DMS 273 treated with DMSO at 0.1 percent for 48 hours (cell line): ENCODE data around the gene SLC6A19.

Experiments
- DNase-seq: peaks from one replicate; lab custom pipeline; 2025; lab: John Stamatoyannopoulos, UW

SLC6A19 gene

GRCh38 chr5:1166370-1166769, 35.0 kb upstream of the SLC6A19 start:
- no peak for DNase-seq

DNA sequence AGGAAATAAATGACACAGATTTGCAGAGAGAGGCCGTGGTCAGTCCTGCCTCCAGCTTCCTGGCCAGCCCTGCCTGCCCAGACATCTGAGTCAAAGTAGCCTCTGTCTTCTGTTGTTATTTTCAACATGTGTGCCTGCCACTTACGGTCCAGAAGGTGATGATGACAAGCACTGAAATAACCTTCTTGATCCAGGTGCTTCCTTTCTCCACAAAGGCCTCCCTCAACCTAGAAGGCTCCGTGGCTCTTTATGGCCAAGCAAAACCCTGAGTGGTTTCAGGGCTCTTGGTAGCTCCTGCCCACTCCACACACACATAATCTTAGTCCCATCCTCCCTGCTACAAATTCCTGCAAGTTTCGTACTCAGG, 34.1 kb upstream of the SLC6A19 start:
- DNase-seq: no peak

GRCh38 chr5:1167728-1168709, 33.4 kb upstream of the SLC6A19 start:
- DNase-seq: peak; percentile 34

- DNase-seq: no peak
Observed at GRCh38 chr5:1168796-1169195, 32.6 kb upstream of the SLC6A19 start.

DNA sequence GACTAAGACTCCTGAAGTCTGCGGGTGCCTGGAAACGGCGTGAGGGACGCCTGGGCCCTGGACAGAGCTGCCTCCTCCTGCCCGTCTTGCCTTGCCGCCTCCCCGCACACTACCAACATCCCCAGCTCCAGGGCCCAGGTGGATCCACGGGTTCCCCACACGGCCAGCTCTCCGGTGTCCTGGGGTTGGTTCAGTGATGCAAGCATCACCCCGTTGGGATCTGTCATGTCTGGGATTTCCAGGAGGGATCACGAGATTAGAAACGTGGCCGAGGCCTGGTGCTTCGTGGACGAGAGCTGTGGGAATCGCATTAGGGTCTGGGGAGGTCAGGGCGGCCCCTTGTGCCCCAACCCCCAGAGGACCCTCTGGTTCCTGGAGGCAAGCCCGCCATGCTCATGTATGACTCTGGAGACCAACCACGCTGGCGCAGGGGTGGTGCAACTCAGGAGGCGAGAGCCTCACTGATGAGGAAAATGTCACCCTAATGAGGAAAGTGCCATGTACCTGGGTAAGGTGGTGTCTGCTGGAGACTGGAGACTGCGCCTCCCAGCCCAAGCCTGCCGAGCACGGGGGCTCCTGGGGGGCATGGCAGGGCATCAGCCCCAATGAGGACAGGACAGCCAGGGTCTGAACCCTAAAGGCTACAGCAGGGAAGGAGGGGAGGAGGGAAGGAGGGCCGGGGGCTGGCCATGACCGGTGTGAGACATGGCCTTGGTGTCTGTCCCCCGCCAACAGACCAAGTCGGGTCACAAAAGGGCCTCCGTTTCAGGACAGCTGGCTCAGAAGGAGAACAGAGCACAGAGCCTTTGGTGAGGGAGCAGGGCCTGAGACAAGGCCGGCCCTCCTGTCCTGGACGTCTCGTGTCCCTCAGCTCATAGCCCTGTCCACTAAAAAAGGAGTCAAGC, 31.9 kb upstream of the SLC6A19 start:
- DNase-seq: no peak

- no peak for DNase-seq
Observed at GRCh38 chr5:1171340-1171941, 30.0 kb upstream of the SLC6A19 start.

DNA sequence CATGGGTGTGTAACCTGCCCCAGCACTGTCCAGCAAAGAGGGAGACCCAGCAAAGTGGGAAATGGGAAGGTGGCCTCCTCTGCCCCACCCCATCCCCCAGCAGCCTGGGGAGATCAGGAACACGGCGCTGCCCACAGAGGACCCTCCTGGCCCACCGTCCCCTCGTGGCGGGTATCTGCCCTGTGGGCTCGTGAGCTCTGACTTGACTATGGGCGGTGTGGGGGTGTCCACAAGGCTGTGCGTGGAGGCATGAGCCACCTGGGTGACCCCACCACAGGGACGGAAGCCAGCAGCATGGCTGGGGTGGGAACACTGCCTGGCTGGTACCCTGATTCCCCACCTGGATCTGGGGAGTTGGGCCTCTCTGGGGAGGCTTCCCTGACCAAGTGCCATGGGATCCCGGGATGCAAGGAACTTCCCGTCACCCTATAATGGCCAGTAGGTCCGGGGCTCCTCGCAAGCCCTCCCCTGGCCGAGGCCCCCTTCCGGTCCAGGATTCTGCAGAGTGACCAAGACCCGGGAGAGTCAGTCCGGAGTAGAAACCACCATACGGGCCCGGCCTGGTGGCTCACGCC, 29.3 kb upstream of the SLC6A19 start:
- no peak for DNase-seq

DNA sequence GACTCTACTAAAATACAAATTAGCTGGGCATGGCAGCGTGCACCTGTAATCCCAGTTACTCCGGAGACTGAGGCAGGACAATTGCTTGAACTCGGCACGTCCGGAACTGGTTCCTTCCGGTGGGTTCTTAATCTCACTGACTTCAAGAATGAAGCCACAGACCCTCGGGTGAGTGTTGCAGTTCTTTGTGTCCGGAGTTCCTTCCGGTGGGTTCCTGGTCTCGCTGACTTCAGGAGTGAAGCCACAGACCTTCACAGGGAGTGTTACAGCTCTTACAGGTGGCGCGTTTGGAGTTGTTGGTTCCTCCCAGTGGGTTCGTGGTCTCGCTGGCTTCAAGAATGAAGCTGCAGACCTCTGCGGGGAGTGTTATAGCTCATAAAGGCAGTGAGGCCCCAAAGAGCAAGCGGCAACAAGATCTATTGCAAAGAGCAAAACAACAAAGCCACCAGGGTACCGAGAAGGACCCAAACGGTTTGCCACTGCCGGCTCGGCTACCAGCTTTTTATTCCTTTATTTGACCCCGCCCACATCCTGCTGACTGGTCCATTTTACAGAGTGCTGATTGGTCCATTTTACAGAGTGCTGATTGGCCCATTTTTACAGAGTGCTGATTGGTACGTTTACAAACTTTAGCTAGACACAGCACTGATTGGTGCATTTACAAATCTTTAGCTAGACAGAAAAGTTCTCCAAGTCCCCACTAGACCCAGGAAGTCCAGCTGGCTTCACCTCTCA, 28.6 kb upstream of the SLC6A19 start:
- DNase-seq: no peak

DNA sequence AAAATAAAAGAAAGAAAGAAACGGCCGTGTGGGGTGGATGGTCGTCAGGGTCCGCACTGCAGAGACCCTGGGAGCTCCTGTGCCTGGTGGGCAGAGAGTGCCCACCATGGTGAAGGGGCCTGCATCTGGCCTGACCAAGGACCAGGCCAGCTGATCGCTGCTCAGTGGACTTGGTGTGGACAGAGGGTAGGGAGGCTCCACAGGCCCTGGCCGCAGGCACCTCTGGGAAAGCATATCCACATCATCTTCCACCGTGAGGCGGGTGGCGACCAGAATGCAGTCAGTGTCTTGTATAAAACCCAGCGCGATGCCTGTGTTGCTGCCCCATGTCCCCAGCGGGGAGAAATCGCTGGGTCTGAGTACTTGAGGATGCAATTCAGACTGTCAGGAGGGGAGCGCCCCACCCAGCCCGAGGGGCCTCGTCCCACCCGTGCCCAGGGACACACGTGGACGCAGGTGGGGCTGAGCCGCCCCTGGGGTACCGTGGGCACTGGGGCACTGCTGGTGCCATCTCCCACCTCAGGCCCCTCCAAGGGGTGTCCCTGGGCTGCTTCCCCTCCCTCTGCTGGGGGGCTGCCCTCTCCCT, 27.8 kb upstream of the SLC6A19 start:
- DNase-seq: no peak

DNA sequence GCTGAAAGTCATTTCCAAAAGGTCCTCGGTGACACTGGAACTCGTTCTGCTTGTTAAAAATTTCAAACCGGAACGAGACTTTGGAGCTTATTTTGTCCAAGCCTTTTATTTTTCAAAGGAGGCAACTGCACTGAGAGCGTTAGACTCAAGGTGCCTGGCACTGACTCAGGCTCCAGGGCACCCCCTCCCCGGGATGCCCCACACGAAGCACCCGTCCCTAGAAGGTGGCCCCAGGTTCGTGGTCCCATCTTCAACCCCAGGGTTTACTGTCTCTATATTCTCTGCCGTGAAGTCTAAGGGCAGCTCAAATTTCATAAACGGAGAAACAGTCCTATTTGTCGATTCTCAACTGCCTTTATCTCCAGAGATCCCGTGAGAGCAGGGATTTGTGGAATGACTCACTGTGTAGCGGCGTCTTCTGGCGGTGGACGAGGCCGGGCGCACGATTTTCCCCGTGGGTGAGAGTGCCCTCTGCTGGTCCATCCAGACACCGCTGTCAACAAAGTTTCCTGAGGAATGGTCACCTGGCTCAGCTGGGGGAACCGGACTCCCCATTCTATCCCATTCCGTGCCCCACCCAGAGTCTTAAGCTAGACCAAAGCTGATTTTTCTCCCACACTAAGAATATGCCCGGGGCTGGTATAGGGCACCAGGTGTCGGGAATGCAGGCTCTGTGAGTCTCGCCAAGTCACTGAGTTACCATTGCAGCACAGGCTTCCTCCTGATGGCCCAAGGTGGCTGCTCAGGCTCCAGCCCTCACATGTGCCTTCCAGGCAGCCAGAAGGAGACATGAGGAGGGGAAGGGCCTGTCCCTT, 27.1 kb upstream of the SLC6A19 start:
- DNase-seq: peak; percentile 27

DNA sequence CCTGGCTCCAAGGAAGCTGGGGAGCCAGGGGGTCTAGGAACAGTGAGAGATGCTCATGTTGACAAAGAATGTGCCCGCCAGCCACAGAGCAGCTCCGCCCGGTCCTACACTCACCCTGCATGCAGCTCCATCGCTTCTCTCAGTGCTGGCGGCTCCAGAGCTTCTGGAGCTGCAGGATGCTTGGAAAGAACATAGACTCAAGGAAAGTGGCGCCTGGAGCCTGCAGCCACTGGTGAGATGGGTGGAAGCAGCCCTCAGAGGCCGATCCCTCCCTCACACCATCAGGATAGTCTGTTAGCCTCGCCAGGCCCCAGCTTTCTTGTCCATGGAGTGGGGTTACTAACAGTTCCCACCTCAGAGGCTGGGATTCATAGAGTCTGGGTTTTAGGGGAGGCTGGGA, 26.4 kb upstream of the SLC6A19 start:
- DNase-seq: no peak

DNA sequence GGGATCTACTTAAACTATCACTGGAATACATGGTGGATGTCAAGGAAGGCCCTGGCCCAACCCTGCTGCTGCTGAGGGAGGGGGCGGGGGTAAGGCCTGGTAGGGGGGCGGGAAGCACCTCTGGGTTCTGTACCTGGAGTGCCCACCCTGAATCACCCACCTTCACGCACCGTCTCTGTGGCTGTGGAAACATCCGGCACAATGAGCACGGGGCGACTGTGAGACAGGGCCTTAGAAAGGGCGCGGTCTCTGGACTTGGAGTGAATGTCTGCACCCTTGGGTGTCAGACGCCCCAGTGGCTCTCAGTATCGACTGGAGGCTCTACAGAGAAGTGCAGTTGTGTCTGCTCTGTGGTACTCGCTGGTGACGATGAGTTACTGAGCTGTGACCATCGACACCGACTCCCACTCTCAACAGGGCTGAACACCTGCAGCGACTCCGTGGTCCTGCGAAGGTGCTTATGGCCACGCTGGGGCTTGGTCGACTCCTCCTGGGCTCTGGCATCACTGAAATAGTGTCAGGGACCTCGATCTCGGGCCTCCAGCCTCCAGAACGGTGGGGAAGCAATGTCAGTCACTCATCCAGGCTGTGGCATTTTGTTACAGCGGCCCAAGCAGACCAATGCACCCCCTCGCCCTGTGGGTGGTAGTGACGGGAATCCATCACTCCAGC, 25.5 kb upstream of the SLC6A19 start:
- DNase-seq: no peak

DNA sequence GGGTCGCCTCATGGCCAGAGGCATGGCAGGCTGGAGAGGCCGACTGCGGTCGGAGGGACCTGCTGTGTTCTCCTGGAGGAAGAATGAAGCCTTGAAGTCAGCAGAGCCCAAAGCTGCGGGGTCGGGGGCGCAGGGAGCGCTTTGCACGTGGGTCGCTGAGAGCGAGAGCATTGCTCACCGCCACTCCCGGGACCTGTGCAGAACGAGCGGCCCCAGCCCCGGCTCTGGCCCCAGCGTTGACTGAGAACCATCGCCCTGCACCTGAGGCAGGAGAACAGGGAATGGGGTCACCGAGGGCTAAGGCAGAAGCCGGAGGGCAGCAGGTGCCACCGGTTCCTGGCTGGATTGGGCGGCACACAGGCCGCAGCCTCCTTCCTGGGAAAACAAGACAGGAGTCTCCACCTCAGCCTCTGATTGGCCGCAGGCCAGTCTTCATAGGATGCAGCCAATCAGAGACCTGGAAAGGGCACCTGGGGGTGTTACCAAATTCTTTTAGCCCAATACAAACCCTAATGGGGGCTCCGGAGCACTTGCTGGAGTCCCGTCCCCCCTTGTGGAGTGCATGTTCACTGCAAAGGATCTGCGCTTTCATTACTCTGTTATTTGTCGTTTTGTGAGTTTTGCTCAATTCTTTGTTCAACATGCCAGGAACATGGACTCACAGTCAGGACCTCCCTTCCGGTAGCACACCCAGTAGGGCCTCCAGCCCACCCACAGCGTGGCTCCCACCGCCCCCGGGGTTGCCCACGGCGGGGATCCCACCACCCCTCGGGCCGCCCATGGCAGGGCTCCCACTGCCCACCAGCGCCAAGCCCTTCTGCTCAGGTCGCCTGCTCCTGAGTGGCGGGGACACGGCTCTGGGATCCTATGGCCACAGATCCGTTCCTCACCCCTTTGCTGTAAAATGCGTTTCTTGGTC, 24.7 kb upstream of the SLC6A19 start:
- no peak for DNase-seq

DNA sequence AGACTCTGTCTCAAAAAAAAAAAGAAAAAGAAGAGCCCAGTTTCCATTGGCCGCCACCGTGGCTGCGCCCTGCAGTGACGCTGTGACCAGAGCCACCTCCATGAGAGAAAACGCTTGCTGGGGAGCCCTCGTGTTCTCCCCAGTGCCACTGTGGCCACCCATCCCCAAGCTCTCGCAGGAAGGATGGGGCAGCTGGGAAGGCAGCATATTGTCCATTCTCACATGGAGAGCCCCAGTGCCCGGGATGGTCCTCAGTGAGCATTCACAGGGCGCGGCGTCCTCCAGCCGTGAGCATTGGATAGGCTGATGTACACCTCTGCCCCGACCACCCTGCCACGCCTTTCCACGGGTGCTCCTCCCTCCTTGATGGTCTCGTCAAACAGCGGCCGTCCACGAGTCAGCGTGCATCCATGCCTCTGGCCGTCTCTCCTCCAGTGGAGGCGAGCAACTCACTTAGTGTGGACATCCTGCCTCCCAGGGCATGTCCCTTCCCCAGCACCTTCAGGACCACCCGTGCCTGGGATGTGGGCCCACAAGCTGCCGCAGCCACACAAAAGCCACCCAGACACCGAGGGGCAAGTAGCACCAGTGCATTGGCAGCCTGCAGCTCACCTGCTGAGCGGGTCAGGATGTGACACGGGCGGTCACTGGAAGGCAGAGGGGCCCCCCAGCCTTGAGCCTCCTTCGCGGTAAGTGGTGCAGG, 23.4 kb upstream of the SLC6A19 start:
- no peak for DNase-seq

DNA sequence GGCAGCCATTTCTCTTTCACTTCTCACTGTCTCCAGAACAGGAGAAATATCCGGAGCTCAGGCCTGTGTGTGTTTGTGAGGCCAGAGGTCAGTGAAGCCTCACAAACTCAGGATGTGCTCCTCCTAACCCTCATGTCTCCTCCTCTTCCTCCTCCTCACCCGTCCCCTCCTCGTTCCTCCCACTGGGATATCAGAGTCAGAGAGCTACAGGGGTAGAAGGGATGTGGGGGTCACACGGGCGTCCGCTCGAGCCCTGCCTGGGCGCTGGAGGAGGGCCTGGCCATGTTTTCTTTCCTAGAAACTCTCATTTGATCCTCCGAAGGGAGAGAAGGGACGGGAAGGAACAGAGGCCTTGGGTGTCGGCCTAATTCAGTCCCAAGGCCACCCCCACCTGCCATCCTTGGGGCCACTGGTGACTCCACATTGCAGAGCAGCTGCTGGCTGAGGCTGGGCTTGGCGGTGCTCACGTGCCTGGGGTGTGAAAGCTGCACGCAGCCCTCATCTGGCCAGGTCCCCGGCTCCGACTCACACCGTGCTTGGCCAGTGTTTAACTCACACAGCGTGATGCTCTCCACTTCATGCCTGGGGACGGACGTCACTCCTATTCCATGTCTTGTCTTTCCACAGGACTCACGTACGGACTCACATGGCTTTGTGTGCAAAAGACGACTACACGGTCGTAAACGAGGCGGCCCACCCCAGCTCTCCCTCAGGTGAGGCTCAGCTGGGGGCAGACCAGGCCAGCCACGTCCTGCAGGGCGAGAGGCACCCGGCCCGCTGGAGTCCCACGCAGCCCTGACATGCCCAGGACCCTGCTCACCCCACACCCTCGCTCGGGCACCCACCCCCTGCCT, 22.6 kb upstream of the SLC6A19 start:
- DNase-seq: no peak

- no peak for DNase-seq
Observed at GRCh38 chr5:1179383-1179715, 22.0 kb upstream of the SLC6A19 start.

DNA sequence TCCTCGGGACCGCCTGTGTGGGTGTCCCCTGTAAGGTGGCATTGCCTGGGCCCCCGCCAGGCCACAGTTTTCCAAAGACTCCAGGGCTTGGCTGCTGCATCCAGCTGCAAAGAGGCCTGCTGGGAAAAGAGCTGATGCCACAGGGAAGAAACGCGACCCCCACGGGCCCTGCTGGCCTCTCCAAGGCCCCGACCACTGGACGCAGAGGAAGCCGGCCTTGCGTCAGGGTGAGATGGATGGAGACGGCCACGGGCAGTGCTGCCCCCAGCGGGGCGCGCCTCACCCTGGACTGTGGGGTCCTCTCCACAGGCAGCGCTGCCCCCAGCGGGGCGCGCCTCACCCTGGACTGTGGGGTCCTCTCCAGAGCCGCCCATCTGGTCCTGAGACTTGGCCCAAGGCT, 21.3 kb upstream of the SLC6A19 start:
- no peak for DNase-seq
